DMS79 (cell line): ENCODE data around the gene TBL2.
"Not testable (repeated sequence)": the region's sequence is repeated elsewhere in the genome, so short reads cannot be mapped to it uniquely, and the experiment has no call there.

Source experiments
- DNase-seq: peaks from one replicate; lab custom pipeline; 2025; lab: John Stamatoyannopoulos, UW

The TBL2 gene

GRCh38 chr7:73606801-73607691, 28.7 kb upstream of the TBL2 start:
- DNase-seq, result no peak

- DNase-seq, result no peak
Measured at GRCh38 chr7:73605601-73606220, 27.3 kb upstream of the TBL2 start.

GRCh38 chr7:73602721-73603651, 24.6 kb upstream of the TBL2 start:
- DNase-seq, result no peak

GRCh38 chr7:73599916-73600315, 21.5 kb upstream of the TBL2 start:
- no peak for DNase-seq

- DNase-seq, result no peak
Measured at GRCh38 chr7:73599151-73599882, 20.9 kb upstream of the TBL2 start.

- DNase-seq, result no peak
Measured at GRCh38 chr7:73597978-73598782, 19.8 kb upstream of the TBL2 start.

GRCh38 chr7:73596191-73597065, 18.0 kb upstream of the TBL2 start:
- no peak for DNase-seq

- no peak for DNase-seq
Measured at GRCh38 chr7:73595358-73595757, 17.0 kb upstream of the TBL2 start.

- no peak for DNase-seq
Measured at GRCh38 chr7:73593207-73594045, 15.0 kb upstream of the TBL2 start.

- no peak for DNase-seq
Measured at GRCh38 chr7:73586911-73587310, 8.5 kb upstream of the TBL2 start.

GRCh38 chr7:73585196-73585595, 6.8 kb upstream of the TBL2 start:
- DNase-seq, result no peak

GRCh38 chr7:73582664-73583202, 4.4 kb upstream of the TBL2 start:
- DNase-seq, result no peak

GRCh38 chr7:73581006-73581405, 2.6 kb upstream of the TBL2 start:
- not testable (repeated sequence) for DNase-seq

GRCh38 chr7:73577627-73578341, 595 bp downstream of the TBL2 start:
- no peak for DNase-seq

GRCh38 chr7:73573791-73574190, 4.6 kb downstream of the TBL2 start:
- DNase-seq, result no peak

GRCh38 chr7:73573276-73573675, 5.1 kb downstream of the TBL2 start:
- no peak for DNase-seq

GRCh38 chr7:73572767-73573186, 5.6 kb downstream of the TBL2 start:
- DNase-seq, result no peak

- DNase-seq, result no peak
Measured at GRCh38 chr7:73570977-73571376, 7.4 kb downstream of the TBL2 start.
